ENCODE data around the gene PCCA.

DNA sequence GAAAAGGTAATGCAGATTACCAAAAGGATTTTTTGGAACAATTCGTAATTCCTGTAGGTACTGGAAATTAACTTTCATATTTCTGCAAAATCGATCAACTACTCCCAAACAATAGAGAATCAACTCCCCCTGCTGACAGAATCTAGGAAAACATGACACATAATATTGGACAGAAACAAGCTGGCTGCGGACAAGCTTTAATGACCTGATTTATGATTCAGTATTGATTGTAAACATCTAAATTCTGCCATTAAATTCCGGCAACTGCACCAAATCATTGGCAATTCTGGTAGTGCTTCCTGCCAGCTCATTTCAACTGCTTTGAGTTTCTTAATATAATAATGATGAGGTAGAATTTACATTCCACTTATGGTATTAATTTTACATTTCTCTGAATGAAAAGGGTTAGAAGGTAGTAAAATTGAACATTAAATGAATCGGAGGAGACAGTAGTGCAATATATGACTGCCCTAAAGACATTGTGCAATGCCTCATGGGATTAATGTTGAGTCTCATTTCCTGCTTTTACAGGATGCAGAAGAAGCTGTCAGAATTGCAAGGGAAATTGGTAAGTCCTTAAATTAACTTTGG, 146.5 kb downstream of the PCCA start:
- TF ChIP-seq ZNF274 (IDR thresholded peaks at IDR 0.05; ENCODE audit: low read depth, low read length) (no peak), YY1 (IDR thresholded peaks at IDR 0.05; ENCODE audit: insufficient read depth, insufficient read length) (no peak), SUZ12 (IDR thresholded peaks at IDR 0.05; ENCODE audit: extremely low read depth, insufficient read depth, insufficient read length) (no peak)
